ENCODE measurements around the gene NCOA7.

NCOA7 gene

DNA sequence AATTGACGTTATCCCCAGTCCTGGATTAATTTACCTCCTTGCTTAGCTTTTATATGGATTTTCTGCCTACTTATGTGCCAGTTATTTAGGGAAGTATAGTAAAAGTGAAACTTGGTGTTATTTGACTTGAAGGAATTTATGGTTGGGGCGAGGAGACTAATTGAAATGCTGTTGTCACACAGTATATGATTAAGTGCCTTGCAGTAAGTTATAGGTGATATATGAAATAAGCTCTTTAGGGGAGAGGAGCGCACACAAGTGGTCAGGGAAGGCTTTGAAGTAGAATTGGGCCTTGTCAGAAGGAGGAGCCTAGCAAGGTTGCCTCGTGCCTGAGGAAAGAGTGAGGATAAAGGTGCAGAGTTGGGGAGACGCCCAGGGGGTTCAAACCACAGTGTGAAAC lies 20.5 kb downstream of the NCOA7 start:
- DNase-seq (ENCODE audit: low spot score): no peak

DNA sequence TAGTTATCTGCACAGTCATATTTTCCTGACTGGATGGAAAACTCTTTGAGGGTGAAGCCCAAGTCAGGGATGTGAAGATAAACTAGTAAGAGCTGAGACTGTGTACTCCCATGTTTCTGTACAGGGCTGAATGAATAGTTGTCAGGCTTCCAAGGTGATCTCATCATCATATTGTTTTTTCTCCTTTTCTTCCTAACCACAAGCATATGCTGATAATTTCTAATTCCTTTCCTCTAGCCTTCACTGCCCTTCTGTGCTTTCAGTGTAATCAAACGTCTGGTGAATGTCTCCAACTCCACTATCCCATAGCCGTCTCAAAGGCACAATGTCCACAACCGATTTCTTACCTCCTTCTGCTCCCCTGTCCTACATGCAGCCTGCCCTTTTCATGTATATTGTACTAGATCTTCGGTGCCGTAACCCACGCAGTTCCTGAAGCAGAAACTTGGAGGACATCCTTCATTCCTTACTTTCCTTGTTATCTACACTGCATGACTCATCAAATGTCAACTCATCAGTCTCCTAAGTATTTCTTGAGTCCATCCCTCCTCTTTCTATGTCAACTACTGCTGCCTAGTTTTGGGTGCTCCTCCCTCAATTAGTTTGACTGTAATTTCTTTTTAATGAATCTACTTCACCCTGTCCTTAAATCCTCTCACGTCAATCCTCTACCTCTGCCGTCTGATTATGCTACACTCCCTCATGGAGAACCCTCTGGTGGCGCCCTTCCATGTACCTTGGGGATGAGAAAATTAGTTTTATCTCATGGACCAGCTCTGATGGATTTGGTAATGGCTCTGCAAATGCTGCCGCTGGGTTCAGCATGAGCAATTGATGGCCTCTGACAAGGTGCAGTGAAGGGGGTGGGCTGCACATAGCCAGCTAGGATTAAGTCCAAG lies 21.9 kb downstream of the NCOA7 start:
- DNase-seq (ENCODE audit: low spot score): no peak

DNA sequence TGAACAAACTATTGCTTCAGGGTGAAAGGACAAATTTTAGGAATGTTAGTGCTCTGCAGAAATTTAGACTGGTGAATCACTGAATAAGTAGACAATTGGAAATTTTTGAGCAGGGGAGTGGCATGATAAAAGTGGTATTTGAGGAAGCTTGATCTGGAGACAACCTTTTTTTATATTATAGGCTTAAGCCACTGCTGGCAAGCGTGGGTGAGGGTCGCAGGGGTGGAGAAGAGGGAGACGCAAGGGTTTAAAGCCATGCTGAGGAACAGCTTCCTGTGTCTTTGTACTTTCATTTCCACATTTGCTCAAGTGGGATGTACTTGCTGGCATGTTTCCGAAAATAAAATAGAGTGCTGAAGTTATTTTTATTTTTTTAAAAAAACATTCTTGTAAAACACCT lies 23.7 kb downstream of the NCOA7 start:
- DNase-seq (ENCODE audit: low spot score): no peak

DNA sequence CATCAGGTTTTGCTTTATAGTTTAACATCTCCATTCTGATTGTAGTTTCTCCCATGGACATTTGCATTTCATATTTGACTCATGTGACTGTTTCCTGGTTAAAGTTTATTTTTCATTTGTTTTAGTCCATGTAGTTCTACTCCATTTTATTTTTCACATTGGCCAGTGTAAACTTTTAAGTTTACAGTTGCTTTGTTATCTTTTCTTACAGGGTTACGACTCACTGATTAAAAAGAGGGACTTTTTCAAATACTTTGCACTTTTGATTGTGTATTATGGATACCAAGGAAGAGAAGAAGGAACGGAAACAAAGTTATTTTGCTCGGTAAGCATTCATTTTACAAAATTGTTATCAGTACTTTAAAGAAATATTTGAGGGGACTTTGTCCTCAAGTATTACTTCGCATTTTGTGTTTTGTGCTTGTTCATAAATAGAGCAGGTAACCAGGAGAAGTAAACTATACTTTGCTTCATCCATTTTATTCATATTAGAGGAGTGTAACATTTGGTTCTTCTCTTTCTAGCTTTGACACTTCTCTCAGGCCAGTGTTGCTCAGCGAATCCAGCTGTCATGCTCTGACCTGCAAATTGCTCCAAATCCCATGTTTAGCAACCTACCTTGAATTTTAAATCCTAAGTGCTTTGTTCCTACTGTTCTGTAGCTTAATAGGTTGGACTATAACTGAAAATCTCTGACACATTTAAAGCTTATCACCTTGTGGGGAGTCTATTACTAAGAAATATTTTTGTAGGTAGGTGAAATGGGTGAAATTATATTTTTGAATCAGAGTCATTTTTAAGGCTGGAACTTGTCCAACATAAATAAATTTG lies 24.5 kb downstream of the NCOA7 start:
- DNase-seq (ENCODE audit: low spot score): no peak

DNA sequence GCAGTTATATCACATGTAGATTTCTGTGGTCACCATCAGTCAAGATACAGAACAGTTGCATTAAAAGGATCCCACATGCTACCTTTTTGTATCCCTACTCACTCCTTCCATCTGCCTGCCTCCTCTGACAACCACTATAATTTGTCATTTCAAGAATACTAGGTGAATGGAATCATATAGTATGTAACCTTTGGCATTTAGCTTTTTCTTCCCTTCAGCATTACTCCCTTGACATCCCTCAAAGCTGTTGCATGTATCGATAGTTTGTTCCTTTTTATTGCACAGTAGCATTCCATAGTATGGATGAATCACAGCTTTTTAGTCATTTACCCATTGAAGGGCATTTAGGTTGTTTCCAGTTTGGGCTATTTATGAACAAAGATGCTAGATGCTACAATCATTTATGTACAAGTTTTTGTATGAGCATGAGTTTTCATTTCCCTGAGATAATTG lies 26.1 kb downstream of the NCOA7 start:
- DNase-seq (ENCODE audit: low spot score): no peak

DNA sequence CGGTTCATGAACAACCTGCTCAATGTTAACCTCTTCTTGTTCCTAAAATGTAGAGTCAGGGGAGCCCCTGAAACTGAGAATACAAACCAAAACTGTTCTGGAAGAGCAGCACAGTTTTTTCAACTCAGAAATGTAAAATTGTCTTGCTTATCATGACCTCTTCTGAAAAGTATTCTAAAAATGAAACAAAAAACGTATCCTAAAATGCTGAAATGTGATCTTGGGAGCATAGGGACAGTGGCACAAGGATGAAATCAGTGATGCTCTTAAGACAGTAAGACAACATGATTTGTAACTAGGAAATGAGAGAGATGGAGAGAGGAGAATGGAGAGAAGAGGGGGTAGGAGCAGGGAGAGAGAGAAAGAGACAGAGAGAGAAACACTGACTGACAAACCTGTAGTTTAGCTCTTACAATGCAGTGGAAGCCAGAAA lies 27.5 kb downstream of the NCOA7 start:
- no peak for DNase-seq (ENCODE audit: low spot score)

DNA sequence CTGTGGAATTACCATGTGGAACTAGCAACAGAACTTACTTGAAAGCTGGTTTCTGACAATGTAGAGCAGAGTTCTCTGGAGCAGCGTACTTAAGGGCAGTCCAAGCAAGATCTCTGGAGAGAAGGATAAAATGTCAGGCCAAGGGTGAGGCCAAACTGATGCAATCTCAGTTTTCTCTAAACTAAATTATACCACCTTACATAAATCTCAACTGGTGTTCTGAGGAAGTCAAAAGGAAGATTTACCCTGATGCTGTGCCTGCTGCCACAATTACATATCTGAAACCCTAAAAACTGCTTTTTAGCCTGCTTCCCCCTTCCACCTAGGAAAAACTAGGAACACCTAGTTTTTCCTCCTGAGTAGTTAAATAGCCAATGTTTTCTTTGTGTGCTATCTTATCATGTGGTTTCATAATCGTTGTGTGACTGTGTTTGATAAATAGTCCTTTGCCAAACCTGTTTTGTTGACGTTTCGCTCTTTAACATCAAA lies 28.1 kb downstream of the NCOA7 start:
- no peak for DNase-seq (ENCODE audit: low spot score)

DNA sequence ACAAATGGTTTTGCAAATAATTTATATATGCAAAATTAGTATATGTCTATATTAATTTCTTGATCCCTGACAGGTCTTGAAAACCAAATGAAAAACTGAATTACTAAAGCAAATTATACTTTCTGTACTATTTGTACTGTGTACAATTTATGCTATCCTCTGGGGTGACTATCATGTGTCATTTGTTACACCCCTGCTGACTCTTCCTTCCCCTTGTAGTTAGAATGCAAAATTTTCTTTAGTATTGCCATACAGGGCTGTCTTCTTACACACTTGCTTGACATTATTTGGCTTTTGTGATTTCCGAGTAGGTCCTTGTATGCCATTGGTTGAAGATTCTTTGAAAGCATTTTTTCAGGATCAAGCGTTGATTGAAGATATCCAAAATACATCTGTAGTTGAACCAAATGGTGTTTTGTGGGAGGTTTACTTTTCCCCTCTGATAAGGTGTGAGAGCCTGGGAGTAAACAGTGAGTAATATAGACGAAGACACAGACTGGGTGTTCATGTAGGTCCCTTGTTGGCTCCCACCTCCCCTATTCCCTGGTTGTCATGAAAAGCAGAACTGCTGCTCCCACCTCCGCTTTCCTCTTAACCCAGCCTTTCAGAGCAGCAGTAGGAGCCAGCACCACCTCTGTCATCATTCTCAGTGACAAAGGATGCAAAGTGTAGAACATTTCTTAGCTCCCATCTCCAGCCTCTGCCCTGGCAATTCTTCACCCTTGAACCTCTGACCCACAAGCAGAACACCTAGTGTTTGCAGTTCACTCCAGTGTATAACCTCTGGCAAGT lies 29.0 kb downstream of the NCOA7 start:
- no peak for DNase-seq (ENCODE audit: low spot score)

DNA sequence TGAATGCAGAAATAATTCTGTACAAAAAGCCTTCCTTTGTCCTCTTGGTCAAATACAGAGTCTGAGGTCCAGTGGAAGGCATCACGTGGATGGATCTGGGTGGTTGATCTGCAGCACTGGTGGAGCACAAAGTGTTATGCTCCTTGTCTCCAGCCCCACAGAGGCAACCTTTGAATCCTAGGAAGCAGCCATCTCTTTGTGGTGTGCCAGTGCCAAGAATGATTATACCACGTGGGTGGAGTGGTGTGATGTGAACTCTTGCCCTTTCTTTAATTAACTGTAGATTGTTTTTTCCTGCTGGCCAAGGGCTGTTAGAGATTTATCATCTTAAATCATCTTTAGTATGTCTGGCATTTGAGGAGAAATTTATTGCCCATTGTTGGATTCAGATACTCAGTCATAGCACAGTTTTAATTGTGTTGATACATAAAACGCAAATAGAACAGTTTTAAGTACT lies 31.1 kb downstream of the NCOA7 start:
- no peak for DNase-seq (ENCODE audit: low spot score)

DNA sequence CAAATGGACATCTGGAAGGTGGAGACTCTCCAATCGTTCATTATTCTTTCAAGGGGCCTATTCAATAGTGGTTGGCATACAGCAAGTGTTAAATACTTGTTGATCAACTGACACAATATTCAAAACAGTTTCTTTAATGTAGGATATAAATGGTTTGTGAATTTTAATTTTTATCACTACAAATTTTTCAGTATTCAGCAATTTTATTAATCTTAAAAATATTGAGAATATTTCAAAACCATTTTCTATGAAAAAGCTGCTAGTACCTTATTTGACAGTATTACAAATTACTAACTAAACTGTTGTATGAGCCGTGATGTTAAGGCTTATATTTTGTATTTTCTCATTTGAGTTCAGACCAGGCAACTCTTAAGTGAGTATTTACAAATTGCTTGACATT lies 32.4 kb downstream of the NCOA7 start:
- DNase-seq (ENCODE audit: low spot score): no peak

DNA sequence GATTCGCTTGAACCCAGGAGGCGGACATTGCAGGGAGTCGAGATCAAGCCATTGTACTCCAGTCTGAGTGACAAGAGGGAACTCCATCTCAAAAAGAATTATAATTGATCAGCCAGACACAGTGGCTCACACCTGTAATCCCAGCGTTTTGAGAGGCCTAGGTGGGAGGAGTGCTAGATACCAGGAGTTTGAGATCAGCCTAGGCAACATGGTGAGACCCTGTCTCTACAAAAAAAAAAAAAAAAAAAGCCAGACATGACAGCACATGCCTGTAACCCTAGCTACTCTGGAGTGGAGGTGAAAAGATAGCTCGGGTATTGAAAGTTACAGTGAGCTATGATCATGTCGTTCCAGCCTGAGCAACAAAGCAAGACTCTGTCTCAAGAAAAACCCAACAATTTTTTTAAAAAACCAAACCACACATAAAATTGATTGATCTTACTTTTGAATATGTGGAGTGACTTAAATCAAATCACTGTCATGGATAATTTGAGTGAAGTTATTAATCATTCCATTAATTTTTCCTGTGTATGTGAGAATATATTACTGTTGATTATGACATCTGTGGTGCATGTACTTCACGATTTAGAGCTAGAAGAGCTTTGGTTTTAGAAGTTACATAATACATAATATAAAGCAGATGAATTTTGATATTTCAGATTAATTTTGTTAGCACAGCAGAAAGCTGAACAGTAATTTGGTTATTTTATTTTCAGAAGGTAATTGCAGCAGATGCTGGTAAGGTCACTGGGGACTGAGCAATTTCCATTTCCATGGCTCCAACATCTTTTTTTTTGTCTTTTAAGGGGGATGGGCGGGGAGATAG lies 34.4 kb downstream of the NCOA7 start:
- no peak for DNase-seq (ENCODE audit: low spot score)

DNA sequence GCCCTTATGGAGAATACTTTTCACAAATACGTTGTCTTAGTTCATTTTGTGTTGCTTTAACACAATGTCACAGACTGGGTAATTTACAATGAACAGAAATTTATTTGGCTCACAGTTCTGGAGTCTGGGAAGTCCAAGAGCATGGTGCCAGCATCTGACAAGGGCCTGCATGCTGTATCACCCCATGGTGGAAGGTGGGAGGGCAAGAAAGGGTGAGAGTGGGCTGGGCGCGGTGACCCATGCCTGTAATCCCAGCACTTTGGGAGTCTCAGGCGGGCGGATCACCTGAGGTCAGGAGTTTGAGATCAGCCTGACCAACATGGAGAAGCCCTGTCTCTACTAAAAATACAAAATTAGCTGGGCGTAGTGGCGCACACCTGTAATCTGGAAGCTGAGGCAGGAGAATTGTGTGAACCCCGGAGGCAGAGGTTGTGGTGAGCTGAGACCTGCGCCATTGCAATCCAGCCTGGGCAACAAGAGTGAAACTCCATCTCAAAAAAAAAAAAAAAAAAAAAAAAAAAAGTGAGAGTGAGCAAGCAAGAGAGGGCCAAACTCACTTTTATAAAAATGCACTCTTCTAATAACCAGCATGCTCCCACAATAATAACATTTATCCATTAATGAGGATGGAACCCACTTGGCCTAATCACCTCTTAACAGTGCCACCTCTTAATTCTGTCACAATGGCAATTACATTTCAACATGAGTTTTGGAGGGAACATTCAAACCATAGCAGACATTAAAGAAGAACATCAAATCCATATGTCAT lies 36.1 kb downstream of the NCOA7 start:
- DNase-seq (ENCODE audit: low spot score): no peak

DNA sequence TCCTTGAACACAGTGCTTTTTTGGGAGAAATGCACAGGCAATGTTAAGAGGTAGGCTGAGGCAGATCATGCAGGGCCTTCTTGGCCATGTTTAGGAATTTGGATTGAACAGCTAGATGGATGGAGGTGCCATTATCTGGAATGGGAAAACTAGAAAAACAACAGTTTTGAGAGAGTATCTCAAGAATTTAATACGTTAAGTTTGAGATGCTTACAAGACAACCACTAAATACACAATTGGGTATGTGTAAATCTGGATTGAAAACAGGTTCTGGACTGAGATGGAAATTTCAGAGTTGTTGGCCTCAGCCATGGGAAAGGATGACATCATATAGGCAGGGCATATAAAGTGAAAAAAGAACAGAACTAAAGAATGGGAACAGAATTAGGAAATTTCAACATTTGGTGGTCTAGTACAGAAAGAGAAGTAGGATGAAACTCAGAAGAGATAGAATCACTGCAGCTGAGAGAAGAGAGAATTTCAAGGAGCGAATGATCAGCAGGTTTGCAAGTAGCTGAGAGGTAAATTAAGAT lies 37.1 kb downstream of the NCOA7 start:
- DNase-seq (ENCODE audit: low spot score): no peak

DNA sequence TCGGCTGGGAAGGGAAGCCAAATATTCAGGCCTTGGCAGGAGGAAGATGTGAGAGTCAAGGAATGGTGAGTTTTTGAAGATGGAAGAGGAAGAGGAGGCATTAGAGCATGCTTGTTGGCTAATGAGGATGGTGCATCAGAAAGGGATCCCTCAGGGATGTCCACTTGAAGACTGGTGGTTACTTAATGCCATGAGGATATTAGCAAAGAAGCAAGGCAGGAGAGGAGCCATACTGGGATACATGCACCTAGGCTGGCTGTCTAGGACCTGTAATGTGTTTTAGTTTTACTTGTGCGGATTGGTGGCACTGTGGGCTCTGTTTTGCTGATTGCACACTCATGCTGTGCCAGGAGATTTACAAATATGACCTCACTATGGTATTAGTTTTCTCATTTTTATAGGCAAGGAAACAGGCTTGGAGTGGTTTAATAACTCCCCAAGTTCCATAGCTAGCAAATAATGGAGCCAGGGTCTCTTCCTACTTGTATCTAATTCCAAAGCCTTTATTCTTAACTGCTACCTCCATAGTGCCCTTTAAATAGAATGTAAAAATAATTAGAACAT lies 37.8 kb downstream of the NCOA7 start:
- no peak for DNase-seq (ENCODE audit: low spot score)

DNA sequence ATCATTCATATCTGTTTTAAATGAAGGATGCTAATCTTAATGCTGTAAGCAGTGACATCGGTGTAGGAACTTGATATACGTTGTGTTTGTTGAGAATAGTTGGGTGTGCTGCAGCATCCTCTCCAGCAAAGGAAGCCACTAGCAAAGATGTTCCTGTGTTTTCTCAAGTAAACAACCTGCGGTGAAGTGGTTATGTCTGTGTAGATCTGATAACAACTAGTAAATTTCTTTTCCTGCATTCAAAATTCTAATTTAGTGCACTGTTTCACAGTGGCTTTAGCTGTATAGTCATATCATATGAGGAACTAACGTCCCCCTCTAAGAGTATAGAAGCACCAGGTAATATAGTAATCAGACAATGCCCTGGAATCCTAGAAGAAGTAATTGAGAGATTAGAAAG lies 38.7 kb downstream of the NCOA7 start:
- DNase-seq (ENCODE audit: low spot score): peak; percentile 43

DNA sequence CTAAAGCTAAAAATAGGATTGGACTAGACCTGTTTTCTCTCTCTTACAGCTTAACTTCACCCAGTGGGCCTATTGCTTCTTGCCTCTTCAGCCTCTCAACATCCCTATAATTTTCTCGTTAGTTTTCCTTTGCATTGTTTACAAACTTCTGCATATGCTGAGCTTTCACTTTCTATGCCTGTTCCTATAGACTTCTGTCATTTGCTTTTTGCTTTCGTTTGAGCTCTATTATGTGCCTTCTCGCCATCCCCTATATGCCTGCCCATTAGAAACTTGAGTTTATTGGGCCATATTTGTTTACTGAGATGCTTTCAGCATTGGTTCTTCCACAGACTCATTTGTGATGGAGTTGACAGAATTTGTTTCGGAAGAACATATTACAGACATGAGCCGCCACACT lies 40.9 kb downstream of the NCOA7 start:
- no peak for DNase-seq (ENCODE audit: low spot score)

DNA sequence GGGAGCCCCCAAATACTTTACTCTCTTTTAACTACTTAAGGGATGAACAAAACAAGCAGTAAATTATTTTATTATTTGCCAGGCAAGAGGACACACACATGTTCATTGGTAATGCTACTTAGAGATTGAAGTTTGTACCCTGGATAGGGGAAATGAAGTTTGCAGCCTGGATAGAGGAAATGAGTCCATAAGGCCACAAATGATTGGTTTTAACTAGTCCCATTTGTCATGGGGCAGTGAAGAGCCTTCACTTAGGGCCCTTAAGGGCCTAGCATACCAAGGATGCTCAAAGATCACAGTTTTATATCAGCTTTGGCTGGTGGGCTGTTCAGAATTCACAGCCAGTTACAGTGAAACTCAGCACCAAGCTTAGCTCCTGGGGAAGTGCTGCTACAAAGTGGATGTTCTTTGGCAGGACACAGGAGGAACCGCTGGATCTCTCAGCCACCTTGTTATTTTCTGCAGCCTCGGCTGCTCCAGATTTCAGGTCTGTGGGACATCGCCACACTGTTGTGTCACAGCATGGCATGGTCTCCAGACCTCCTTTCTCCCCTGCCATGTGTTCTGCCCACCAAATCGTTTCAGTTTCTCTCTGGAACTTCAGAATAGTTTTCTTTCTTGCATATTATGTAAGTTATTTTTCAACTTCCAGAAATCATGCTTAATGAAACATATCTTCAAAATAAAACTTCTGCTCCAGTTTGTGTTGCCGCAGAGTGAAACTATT lies 41.8 kb downstream of the NCOA7 start:
- DNase-seq (ENCODE audit: low spot score): no peak

DNA sequence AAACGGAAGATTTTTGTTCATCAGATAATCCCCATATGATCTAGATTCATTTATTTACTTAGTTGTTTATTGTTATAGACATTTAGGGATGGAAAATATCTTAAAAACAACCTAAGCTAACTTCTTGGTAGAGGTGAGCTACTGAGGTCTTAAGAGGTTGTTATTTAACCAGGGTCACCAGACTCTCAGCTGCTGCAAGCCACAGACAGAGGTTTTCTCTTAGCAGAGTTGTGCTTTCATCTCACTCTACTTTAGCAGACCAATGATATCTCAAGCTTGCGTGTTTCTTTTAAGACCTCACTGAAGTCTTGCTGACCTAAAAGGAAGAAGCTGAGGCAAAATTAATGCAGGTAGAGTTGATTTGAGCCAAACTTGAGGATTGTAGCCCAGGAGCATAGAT lies 43.6 kb downstream of the NCOA7 start:
- DNase-seq (ENCODE audit: low spot score): peak; percentile 19

DNA sequence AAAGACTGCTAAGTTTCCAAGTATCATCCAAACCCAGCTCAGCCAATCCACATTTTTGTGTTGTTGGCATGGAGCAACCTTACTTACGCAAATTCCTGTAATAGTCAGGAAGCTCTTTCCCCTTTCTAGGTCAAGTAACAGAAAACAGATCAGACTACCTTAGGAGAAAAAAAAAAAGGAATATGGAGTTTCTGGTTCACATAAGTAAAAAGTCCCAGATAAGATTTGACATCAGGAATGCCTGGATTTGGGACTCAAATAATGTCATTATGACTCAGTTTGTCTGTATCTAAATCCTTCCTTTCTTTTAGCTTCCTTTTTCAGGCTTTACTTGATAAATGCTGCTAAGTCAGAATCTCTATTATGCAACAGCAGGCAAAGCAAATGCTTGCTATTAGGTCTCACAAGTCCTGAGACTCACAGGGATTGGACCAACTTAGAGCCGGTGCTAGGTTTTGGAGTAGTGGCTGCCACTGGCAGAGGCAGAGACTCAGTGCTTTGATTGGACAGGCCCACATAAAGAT lies 44.5 kb downstream of the NCOA7 start:
- no peak for DNase-seq (ENCODE audit: low spot score)

All from CD4-positive, alpha-beta T cell treated with Interleukin-15 for 4 hours (primary cell).